Esophagus squamous epithelium (tissue), 4 donors: Measurements from ENCODE around the gene NPIPA1.
"Not testable (repeated sequence)": the region's sequence is repeated elsewhere in the genome, so short reads cannot be mapped to it uniquely, and the experiment has no call there.

Source experiments
- POLR2A ChIP-seq, 4 donors: fragments of 450-650 bp; IDR thresholded peaks; one replicate each; pipeline ENCODE4 v1.6.1; 2017; ENCODE audit warnings: antibody characterized with exemption in 4 of 4, mild to moderate bottlenecking in 4 of 4, moderate library complexity in 3 of 4
- TF ChIP-seq, protein P1 (sequence below), 6 experiments: fragments of 450-650 bp in 4 of 6; fragments of 200-600 bp in 2 of 6; sonication (generic) in 2 of 6; IDR thresholded peaks; one replicate each; pipeline ENCODE4 v1.5.1; 2016 to 2019; ENCODE audit warnings: antibody characterized with exemption in 6 of 6, mild to moderate bottlenecking in 4 of 6, moderate library complexity in 4 of 6

DNA sequence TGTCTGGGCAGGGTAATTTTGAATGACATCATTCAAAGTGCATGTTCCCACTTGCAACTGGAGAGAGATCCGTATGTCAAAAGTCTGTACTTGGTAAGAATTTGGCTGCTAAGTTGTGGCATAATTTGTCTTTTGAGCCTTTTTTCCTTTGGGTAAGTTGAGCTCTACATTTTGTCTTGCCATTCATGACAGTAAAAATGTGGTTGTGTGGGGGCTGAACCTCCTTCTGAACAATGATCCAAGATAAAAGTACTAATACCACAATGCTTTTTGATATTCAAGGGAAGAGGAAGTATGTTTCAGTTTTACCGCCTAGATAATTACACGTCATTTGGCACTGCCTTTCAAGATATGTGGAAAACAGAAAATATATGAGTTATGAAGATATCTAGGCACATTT lies 5.4 kb downstream of the NPIPA1 start:
- TF ChIP-seq, protein P1, sequence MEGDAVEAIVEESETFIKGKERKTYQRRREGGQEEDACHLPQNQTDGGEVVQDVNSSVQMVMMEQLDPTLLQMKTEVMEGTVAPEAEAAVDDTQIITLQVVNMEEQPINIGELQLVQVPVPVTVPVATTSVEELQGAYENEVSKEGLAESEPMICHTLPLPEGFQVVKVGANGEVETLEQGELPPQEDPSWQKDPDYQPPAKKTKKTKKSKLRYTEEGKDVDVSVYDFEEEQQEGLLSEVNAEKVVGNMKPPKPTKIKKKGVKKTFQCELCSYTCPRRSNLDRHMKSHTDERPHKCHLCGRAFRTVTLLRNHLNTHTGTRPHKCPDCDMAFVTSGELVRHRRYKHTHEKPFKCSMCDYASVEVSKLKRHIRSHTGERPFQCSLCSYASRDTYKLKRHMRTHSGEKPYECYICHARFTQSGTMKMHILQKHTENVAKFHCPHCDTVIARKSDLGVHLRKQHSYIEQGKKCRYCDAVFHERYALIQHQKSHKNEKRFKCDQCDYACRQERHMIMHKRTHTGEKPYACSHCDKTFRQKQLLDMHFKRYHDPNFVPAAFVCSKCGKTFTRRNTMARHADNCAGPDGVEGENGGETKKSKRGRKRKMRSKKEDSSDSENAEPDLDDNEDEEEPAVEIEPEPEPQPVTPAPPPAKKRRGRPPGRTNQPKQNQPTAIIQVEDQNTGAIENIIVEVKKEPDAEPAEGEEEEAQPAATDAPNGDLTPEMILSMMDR (IDR thresholded peaks at IDR 0.05), result not testable (repeated sequence)
- not testable (repeated sequence) for TF ChIP-seq POLR2A (IDR thresholded peaks at IDR 0.05)
